MM.1S (cell line): ENCODE data around the gene NUP85.
"Not testable (repeated sequence)": the region's sequence is repeated elsewhere in the genome, so short reads cannot be mapped to it uniquely, and the experiment has no call there.

ENCODE experiments used
- DNase-seq: peaks from one replicate; pipeline ENCODE4 v3.0.0-alpha.2; 2015
- H2AFZ ChIP-seq: fragments of 300-600 bp; sonication (generic); 2 replicates; pipeline ENCODE4 v1.6.0; 2016; ENCODE audit warnings: antibody characterized with exemption, low read length
- H3F3A ChIP-seq: fragments of 300-600 bp; sonication (generic); 2 replicates; pipeline ENCODE4 v1.6.1; 2016; ENCODE audit warnings: mild to moderate bottlenecking, antibody characterized with exemption, low read length, moderate library complexity, mixed read lengths; ENCODE audit not compliant: insufficient read depth
- H3K27ac ChIP-seq: fragments of 300-600 bp; sonication (generic); 2 replicates; pipeline ENCODE4 v1.5.1; 2016; ENCODE audit warnings: mild to moderate bottlenecking, low read length
- H3K27me3 ChIP-seq: fragments of 300-600 bp; sonication (generic); replicated peaks from 2 replicates; pipeline ENCODE4 v1.6.0; 2016; ENCODE audit warnings: low read length; ENCODE audit not compliant: insufficient read depth
- H3K36me3 ChIP-seq: fragments of 300-600 bp; sonication (generic); replicated peaks from 2 replicates; pipeline ENCODE4 v1.6.1; 2016; ENCODE audit warnings: mild to moderate bottlenecking, low read length, mixed read lengths; ENCODE audit not compliant: insufficient read depth
- H3K4me1 ChIP-seq: fragments of 300-600 bp; sonication (generic); 2 replicates; pipeline ENCODE4 v1.6.1; 2016; ENCODE audit warnings: low read length, mixed read lengths
- H3K4me2 ChIP-seq: fragments of 300-600 bp; sonication (generic); 2 replicates; pipeline ENCODE4 v1.6.0; 2016; ENCODE audit warnings: low read depth, low read length
- H3K4me3 ChIP-seq: fragments of 300-600 bp; sonication (generic); 2 replicates; pipeline ENCODE4 v1.5.1; 2016; ENCODE audit warnings: low read length, mixed read lengths
- H3K79me2 ChIP-seq: fragments of 300-600 bp; sonication (generic); 2 replicates; pipeline ENCODE4 v1.6.1; 2016; ENCODE audit warnings: mixed run types, low read length, mixed read lengths
- H3K9ac ChIP-seq: fragments of 300-600 bp; sonication (generic); 2 replicates; pipeline ENCODE4 v1.6.1; 2016; ENCODE audit warnings: low read length, mixed read lengths
- H3K9me2 ChIP-seq: fragments of 300-600 bp; sonication (generic); replicated peaks from 2 replicates; pipeline ENCODE4 v1.6.1; 2016; ENCODE audit warnings: mild to moderate bottlenecking, low read length, mixed read lengths; ENCODE audit not compliant: insufficient read depth
- H3K9me3 ChIP-seq: fragments of 300-600 bp; sonication (generic); replicated peaks from 2 replicates; pipeline ENCODE4 v1.6.1; 2016; ENCODE audit warnings: mild to moderate bottlenecking, low read length, mixed read lengths; ENCODE audit not compliant: insufficient read depth
- H4K20me1 ChIP-seq: fragments of 300-600 bp; sonication (generic); 2 replicates; pipeline ENCODE4 v1.6.1; 2016; ENCODE audit warnings: mild to moderate bottlenecking, low read length, moderate library complexity, mixed read lengths; ENCODE audit not compliant: insufficient read depth
- EZH2 ChIP-seq: fragments of 300-600 bp; sonication (generic); optimal IDR thresholded peaks from 2 replicates; pipeline ENCODE3; 2017; ENCODE audit warnings: low read depth, mild to moderate bottlenecking, antibody characterized with exemption, low read length, mixed read lengths
- EZH2phosphoT487 ChIP-seq: fragments of 300-600 bp; sonication (generic); IDR thresholded peaks from 2 replicates; pipeline ENCODE4 v1.6.1; 2018; ENCODE audit warnings: antibody characterized with exemption, low read length
- TF ChIP-seq, protein P1 (sequence below): fragments of 300-600 bp; sonication (generic); IDR thresholded peaks from 2 replicates; pipeline ENCODE4 v1.5.1; 2016; ENCODE audit warnings: antibody characterized with exemption, low read length, mixed read lengths

Gene NUP85, protein sequence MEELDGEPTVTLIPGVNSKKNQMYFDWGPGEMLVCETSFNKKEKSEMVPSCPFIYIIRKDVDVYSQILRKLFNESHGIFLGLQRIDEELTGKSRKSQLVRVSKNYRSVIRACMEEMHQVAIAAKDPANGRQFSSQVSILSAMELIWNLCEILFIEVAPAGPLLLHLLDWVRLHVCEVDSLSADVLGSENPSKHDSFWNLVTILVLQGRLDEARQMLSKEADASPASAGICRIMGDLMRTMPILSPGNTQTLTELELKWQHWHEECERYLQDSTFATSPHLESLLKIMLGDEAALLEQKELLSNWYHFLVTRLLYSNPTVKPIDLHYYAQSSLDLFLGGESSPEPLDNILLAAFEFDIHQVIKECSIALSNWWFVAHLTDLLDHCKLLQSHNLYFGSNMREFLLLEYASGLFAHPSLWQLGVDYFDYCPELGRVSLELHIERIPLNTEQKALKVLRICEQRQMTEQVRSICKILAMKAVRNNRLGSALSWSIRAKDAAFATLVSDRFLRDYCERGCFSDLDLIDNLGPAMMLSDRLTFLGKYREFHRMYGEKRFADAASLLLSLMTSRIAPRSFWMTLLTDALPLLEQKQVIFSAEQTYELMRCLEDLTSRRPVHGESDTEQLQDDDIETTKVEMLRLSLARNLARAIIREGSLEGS

DNA sequence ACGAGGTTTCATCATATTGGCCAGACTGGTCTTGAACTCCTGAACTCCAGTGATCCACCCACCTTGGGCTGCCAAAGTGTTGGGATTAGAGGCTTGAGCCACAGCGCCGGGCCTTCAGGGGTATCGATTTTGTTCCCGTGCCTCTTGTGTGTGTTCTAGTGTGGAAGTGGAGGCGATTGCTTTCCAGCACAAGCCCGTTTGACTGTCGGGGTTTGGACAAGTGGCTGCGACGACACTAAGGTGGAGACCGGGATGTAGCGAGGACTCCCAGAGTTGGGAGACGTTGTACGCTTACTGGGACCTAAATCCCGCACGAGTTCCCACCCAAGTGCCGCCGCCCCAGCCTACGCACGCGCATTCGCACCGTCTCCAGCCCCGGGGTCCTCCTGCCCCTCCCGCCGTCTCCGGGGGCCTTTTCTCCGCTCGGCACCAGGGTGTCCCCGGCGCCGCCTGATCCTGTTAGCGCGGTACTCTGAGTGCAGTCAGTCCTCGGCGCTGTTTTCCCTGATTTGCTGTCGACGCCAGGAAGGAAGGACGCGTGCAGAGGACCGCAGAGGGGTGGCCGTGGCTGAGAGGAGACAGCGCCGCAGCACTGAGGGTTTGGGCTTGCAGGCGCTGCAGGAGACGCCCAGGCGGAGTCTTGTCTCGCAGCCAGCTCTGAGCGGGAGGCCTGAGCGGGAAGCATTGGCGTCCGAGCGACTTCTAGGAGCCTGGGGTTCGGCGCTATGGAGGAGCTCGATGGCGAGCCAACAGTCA, at the start of gene NUP85:
TSS of gene NUP85 (plus strand) at position 643 of the 756 bp plus-strand sequence. CDS start at position 726, 83 bp downstream.
- H3K27me3 ChIP-seq = no peaks in the 10 kb centered on the region
- no peaks in the 10 kb centered on the region for H3F3A ChIP-seq
- no peaks in the 10 kb centered on the region for H3K9me2 ChIP-seq
- peak within 1 kb of the TSS; percentile 76 for H3K4me2 ChIP-seq
- no peaks in the 10 kb centered on the region; the same call in 1 of the 2 replicates for H3K36me3 ChIP-seq
- H2AFZ ChIP-seq = peak within 1 kb of the TSS; percentile 88
- H3K9me3 ChIP-seq = no peaks in the 10 kb centered on the region
- no peaks in the 10 kb centered on the region for H3K4me1 ChIP-seq
- H3K9ac ChIP-seq = peak within 1 kb of the TSS; percentile 97
- H3K4me3 ChIP-seq = peak within 1 kb of the TSS; percentile 96
- H3K79me2 ChIP-seq = peaks cover 49% of the 10 kb centered on the region
- DNase-seq = peak; percentile 91
- TF ChIP-seq, protein P1, sequence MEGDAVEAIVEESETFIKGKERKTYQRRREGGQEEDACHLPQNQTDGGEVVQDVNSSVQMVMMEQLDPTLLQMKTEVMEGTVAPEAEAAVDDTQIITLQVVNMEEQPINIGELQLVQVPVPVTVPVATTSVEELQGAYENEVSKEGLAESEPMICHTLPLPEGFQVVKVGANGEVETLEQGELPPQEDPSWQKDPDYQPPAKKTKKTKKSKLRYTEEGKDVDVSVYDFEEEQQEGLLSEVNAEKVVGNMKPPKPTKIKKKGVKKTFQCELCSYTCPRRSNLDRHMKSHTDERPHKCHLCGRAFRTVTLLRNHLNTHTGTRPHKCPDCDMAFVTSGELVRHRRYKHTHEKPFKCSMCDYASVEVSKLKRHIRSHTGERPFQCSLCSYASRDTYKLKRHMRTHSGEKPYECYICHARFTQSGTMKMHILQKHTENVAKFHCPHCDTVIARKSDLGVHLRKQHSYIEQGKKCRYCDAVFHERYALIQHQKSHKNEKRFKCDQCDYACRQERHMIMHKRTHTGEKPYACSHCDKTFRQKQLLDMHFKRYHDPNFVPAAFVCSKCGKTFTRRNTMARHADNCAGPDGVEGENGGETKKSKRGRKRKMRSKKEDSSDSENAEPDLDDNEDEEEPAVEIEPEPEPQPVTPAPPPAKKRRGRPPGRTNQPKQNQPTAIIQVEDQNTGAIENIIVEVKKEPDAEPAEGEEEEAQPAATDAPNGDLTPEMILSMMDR = no peak
- TF ChIP-seq EZH2phosphoT487 (no peak), EZH2 (no peak)
- peak within 1 kb of the TSS; percentile 95 for H3K27ac ChIP-seq
- no peaks in the 10 kb centered on the region for H4K20me1 ChIP-seq

DNA sequence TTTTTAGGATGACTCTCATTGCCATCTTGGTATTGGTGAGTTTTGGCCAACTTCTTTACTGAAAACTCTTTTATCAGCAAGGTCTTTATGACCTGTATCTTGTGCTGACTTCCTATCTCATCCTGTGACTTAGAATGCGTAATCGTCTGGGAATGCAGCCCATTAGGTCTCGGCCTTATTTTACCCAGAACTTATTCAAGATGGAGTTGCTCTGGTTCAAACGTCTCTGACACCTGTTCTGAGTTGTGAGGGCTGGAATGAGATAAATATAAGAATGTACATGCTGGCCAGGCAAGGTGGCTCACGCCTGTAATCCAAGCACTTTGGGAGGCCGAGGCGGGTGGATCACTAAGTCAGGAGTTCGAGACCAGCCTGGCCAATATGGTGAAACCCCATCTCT, 47.0 kb upstream of the NUP85 start:
- not testable (repeated sequence) for H3K9ac ChIP-seq, H3K4me3 ChIP-seq, H2AFZ ChIP-seq, H3K27ac ChIP-seq, H3K9me3 ChIP-seq, H3K4me1 ChIP-seq, H3K27me3 ChIP-seq, DNase-seq, H3K36me3 ChIP-seq, H3K9me2 ChIP-seq, H3F3A ChIP-seq, H4K20me1 ChIP-seq, H3K4me2 ChIP-seq, H3K79me2 ChIP-seq

DNA sequence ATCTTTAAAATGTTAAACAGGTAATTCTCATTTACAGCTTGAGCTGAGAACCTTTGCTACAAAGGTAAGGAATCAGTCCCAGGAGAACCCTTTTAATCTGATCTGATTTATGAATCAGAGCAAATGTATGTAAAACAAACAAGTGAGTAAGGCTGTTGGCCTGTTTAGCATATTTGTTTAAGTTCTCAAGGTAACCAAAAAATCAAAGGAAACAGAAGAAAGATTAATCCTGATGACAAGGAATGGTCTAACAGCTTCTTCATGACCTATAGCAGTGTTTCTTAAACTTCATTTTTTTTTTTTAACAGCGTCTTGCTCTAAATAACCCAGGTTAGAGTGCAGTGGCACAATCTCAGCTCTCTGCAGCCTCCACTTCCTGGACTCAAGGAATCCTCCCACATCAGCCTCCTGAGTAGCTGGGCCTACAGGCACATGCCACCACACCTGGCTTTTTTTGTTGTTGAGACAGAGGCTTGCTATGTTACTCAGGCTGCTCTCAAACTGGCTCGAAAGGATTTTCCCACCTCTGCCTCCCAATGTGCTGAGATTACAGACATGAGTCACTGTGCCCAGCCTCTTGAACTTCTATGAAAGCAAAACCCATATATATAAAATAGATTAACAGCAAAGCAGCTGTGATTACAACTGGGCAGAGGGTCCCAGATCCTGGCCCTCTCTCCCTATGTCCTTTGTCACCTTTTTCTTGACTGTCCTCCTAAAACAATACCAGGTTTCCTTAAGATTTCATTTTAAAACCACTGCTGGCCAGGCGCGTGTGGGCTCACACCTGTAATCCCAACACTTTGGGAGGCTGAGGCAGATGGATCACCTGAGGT, 46.1 kb upstream of the NUP85 start:
- Histone ChIP-seq H3K36me3 (no peaks in the 10 kb centered on the region), H3K79me2 (no peaks in the 10 kb centered on the region), H4K20me1 (no peaks in the 10 kb centered on the region), H3K9me3 (no peaks in the 10 kb centered on the region), H3K4me2 (no peak overlapping the region), H3K27ac (no peak overlapping the region), H3K27me3 (no peaks in the 10 kb centered on the region), H3K9me2 (no peaks in the 10 kb centered on the region), H3K9ac (no peak overlapping the region), H3K4me1 (peaks cover 7% of the 10 kb centered on the region), H3F3A (peaks cover 7% of the 10 kb centered on the region; the same call in 1 of the 2 replicates), H2AFZ (no peak overlapping the region), H3K4me3 (no peak overlapping the region)
- no peak for DNase-seq
- TF ChIP-seq EZH2phosphoT487 (no peak), EZH2 (no peak)
- TF ChIP-seq, protein P1 = no peak
